Measurements from ENCODE around the gene KIF6.

GRCh38 chr6:39669207-39669972 is 55.8 kb downstream of the KIF6 start:
- TF ChIP-seq SUZ12 (IDR thresholded peaks at IDR 0.05) (no peak), TARDBP (IDR thresholded peaks at IDR 0.05) (no peak)
